Effector CD4-positive, alpha-beta T cell (primary cell): ENCODE measurements around the gene CBX5.

Experiments
- DNase-seq: peaks from one replicate; pipeline ENCODE4 v3.0.0-alpha.2; 2020

Gene CBX5

GRCh38 chr12:54222609-54223008 lies 57.3 kb downstream of the CBX5 start:
- no peak for DNase-seq

- DNase-seq, result no peak
These were observed 58.4 kb downstream of the CBX5 start for GRCh38 chr12:54221402-54221984.

- DNase-seq, result no peak
These were observed 59.4 kb downstream of the CBX5 start for GRCh38 chr12:54220567-54220966.

- DNase-seq, result peak; percentile 41
These were observed 59.8 kb downstream of the CBX5 start for GRCh38 chr12:54220092-54220557.

- DNase-seq, result no peak
These were observed 62.1 kb downstream of the CBX5 start for GRCh38 chr12:54217774-54218241.

GRCh38 chr12:54216797-54217661 lies 62.9 kb downstream of the CBX5 start:
- peak; percentile 72 for DNase-seq

- DNase-seq, result peak; percentile 31
These were observed 63.7 kb downstream of the CBX5 start for GRCh38 chr12:54215989-54216796.

- peak; percentile 88 for DNase-seq
These were observed 65.1 kb downstream of the CBX5 start for GRCh38 chr12:54214553-54215406.

- no peak for DNase-seq
These were observed 66.8 kb downstream of the CBX5 start for GRCh38 chr12:54213079-54213478.

- no peak for DNase-seq
These were observed 68.0 kb downstream of the CBX5 start for GRCh38 chr12:54211920-54212319.

- DNase-seq, result no peak
These were observed 69.5 kb downstream of the CBX5 start for GRCh38 chr12:54210400-54210790.

- no peak for DNase-seq
These were observed 71.3 kb downstream of the CBX5 start for GRCh38 chr12:54208591-54208990.

- DNase-seq, result peak; percentile 76
These were observed 72.2 kb downstream of the CBX5 start for GRCh38 chr12:54207539-54208294.

- DNase-seq, result no peak
These were observed 73.1 kb downstream of the CBX5 start for GRCh38 chr12:54206791-54207190.

GRCh38 chr12:54204316-54204715 lies 75.6 kb downstream of the CBX5 start:
- no peak for DNase-seq

GRCh38 chr12:54201001-54201794 lies 78.7 kb downstream of the CBX5 start:
- peak; percentile 52 for DNase-seq

GRCh38 chr12:54200412-54200811 lies 79.5 kb downstream of the CBX5 start:
- DNase-seq, result no peak

- no peak for DNase-seq
These were observed 80.0 kb downstream of the CBX5 start for GRCh38 chr12:54199917-54200316.

- DNase-seq, result no peak
These were observed 80.9 kb downstream of the CBX5 start for GRCh38 chr12:54199034-54199433.

GRCh38 chr12:54197431-54197909 lies 82.5 kb downstream of the CBX5 start:
- no peak for DNase-seq
